Sigmoid colon (tissue), 4 donors: ENCODE measurements around the gene MERTK.

Experiments
- EP300 ChIP-seq, 4 donors: sonication (generic); formaldehyde crosslinking; IDR thresholded peaks; one replicate each; pipeline ENCODE4 v1.6.1; 2017; ENCODE audit warnings: antibody characterized with exemption in 4 of 4
- POLR2A ChIP-seq, 2 donors: fragments of 450-650 bp; IDR thresholded peaks; one replicate each; pipeline ENCODE4 v1.6.1; 2016; ENCODE audit warnings: antibody characterized with exemption in 2 of 2, mild to moderate bottlenecking in 2 of 2, moderate library complexity in 2 of 2
- POLR2AphosphoS5 ChIP-seq, 4 donors: sonication (generic); formaldehyde crosslinking; IDR thresholded peaks; one replicate each; pipeline ENCODE4 v1.6.1; 2017; ENCODE audit warnings: antibody characterized with exemption in 4 of 4
- TF ChIP-seq, protein P1 (sequence below), 4 experiments: fragments of 450-650 bp in 3 of 4; fragments of 200-600 bp in 1 of 4; IDR thresholded peaks; one replicate each; pipeline ENCODE4 v1.5.1; 2016 to 2019; ENCODE audit warnings: antibody characterized with exemption in 4 of 4, mild to moderate bottlenecking in 3 of 4, moderate library complexity in 2 of 4

DNA sequence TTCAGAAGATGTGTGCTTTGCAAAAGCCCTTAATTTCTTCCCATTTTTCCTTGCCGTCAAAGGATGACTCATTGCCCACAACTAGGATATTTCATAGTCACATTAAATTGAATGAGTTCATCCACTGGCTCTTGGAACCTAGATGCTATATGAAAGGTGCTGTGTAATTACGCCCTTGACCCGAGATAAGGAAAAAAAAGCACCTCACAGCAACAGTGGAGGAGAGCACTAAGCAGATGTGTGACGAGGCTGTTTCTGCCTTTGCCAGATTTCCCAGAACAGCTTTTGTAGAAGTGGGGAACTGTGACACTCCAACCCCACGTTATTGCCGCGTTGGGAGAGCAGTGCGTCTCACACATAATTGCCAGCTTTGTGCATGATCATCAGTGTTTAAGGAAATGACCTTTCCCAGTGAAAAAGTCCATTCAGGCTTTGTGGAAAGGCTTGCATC lies 123.4 kb downstream of the MERTK start:
- TF ChIP-seq, protein P1, sequence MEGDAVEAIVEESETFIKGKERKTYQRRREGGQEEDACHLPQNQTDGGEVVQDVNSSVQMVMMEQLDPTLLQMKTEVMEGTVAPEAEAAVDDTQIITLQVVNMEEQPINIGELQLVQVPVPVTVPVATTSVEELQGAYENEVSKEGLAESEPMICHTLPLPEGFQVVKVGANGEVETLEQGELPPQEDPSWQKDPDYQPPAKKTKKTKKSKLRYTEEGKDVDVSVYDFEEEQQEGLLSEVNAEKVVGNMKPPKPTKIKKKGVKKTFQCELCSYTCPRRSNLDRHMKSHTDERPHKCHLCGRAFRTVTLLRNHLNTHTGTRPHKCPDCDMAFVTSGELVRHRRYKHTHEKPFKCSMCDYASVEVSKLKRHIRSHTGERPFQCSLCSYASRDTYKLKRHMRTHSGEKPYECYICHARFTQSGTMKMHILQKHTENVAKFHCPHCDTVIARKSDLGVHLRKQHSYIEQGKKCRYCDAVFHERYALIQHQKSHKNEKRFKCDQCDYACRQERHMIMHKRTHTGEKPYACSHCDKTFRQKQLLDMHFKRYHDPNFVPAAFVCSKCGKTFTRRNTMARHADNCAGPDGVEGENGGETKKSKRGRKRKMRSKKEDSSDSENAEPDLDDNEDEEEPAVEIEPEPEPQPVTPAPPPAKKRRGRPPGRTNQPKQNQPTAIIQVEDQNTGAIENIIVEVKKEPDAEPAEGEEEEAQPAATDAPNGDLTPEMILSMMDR (IDR thresholded peaks at IDR 0.05): no peak
- TF ChIP-seq POLR2A (IDR thresholded peaks at IDR 0.05) (no peak), EP300 (IDR thresholded peaks at IDR 0.05) (no peak), POLR2AphosphoS5 (IDR thresholded peaks at IDR 0.05) (no peak)
